ENCODE measurements around the gene TUBA4B.

GRCh38 chr2:219277703-219278654 is 24.9 kb downstream of the TUBA4B start:
- TF ChIP-seq POLR2AphosphoS5 (IDR thresholded peaks at IDR 0.05; ENCODE audit: low read depth, low read length) (no peak), CTCF (IDR thresholded peaks at IDR 0.05) (peak; percentile 99), TCF7L2 (IDR thresholded peaks at IDR 0.05; ENCODE audit: low read depth, low read length) (no peak)
- TF ChIP-seq, protein P1, sequence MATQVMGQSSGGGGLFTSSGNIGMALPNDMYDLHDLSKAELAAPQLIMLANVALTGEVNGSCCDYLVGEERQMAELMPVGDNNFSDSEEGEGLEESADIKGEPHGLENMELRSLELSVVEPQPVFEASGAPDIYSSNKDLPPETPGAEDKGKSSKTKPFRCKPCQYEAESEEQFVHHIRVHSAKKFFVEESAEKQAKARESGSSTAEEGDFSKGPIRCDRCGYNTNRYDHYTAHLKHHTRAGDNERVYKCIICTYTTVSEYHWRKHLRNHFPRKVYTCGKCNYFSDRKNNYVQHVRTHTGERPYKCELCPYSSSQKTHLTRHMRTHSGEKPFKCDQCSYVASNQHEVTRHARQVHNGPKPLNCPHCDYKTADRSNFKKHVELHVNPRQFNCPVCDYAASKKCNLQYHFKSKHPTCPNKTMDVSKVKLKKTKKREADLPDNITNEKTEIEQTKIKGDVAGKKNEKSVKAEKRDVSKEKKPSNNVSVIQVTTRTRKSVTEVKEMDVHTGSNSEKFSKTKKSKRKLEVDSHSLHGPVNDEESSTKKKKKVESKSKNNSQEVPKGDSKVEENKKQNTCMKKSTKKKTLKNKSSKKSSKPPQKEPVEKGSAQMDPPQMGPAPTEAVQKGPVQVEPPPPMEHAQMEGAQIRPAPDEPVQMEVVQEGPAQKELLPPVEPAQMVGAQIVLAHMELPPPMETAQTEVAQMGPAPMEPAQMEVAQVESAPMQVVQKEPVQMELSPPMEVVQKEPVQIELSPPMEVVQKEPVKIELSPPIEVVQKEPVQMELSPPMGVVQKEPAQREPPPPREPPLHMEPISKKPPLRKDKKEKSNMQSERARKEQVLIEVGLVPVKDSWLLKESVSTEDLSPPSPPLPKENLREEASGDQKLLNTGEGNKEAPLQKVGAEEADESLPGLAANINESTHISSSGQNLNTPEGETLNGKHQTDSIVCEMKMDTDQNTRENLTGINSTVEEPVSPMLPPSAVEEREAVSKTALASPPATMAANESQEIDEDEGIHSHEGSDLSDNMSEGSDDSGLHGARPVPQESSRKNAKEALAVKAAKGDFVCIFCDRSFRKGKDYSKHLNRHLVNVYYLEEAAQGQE (IDR thresholded peaks at IDR 0.05; ENCODE audit: insufficient read depth in 1 of 2, low read depth in 2 of 2, low read length in 1 of 2) = no peak

All from Panc1 (cell line).